Epithelial cell of esophagus (primary cell): ENCODE results near the gene LRRC25.

Experiments used
- DNase-seq: peaks from one replicate; pipeline ENCODE4 v3.0.0; 2010; ENCODE audit warnings: low read depth
- H3K4me3 ChIP-seq: 2 replicates; pipeline ENCODE4 v1.5.1; 2011; ENCODE audit warnings: mild to moderate bottlenecking, low read length, control low read depth
- CTCF ChIP-seq: IDR thresholded peaks from 2 replicates; pipeline ENCODE4 v1.5.1; 2011; ENCODE audit warnings: low read depth, mild to moderate bottlenecking, low read length, control low read depth, inconsistent platforms; ENCODE audit not compliant: insufficient read depth; ENCODE audit errors: missing control alignments

Gene LRRC25

GRCh38 chr19:18345296-18345695 is 52.1 kb downstream of the LRRC25 start:
- TF ChIP-seq CTCF = no peak
- H3K4me3 ChIP-seq = no peak overlapping the region
- no peak for DNase-seq

- no peak overlapping the region for H3K4me3 ChIP-seq
- DNase-seq = no peak
- no peak for TF ChIP-seq CTCF
Observed at GRCh38 chr19:18344582-18344950, 52.9 kb downstream of the LRRC25 start.

- no peak for DNase-seq
- no peak for TF ChIP-seq CTCF
- no peak overlapping the region for H3K4me3 ChIP-seq
Observed at GRCh38 chr19:18342090-18342632, 55.3 kb downstream of the LRRC25 start.
